Stimulated activated CD4-positive, alpha-beta T cell treated with anti-CD3 and anti-CD28 coated beads, Interleukin-12 subunit alpha, Interleukin-12 subunit beta, amount 100 ng/mL, for 24 hours (primary cell): ENCODE results near the gene BRINP1.
"Not testable (repeated sequence)": the region's sequence is repeated elsewhere in the genome, so short reads cannot be mapped to it uniquely, and the experiment has no call there.

Experiments used
- DNase-seq, 2 experiments: peaks; one replicate each; pipeline ENCODE4 v3.0.0-alpha.2; 2020; ENCODE audit warnings: low read depth in 2 of 2

Gene BRINP1

DNA sequence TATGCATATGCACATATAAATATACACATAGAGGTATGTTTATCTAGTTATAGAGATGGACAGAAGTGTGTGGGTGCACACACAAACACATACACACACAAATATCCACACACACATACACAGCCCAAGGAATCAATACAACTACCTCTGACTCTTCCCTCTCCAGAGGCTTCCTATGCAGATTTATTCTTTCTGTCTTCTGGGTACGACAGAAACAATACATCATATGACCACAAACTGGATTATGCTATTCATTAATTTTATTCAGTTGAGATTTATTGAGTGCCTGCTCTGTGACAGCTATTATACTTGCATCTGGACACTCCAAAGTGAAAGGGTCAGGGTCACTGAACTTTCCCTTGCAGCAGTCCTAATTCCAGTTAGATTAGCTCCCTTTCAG lies 155.8 kb downstream of the BRINP1 start:
- DNase-seq: no peak

DNA sequence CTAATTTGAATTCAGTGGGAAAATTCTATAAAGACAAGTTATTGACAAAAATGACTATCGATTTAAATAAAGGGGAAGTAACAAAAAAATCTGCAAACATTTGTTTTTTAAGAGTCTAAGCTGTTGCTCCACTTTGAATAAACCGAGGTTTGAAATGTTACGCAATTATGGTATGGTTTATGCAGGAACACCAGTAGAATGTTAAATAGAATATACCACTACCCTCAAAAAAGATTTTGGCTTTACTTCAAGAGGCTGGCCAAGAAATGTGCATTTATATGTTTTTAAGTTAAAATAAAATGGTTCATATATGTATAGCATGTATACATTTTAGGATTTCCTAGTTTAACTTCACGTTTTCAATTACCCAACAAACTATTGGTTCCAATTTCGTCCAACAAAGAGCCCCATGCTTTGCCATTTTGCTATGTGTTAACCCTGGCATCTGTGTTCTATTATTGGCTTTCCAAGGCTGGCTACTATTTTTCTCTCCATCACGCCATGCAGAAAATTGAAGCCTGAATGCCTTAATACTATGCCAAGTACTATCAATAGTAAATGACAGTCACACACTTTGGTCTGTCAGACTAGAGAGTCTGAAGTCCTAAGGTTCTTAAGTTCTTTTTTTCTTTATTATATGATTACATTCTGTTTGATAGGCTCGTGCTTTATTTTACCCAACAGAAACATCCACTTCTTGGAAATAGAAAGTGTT lies 171.2 kb downstream of the BRINP1 start:
- no peak for DNase-seq

GRCh38 chr9:119195521-119195920 lies 173.7 kb downstream of the BRINP1 start:
- DNase-seq: no peak

- no peak for DNase-seq
Measured at GRCh38 chr9:119185298-119185697, 183.9 kb downstream of the BRINP1 start.

DNA sequence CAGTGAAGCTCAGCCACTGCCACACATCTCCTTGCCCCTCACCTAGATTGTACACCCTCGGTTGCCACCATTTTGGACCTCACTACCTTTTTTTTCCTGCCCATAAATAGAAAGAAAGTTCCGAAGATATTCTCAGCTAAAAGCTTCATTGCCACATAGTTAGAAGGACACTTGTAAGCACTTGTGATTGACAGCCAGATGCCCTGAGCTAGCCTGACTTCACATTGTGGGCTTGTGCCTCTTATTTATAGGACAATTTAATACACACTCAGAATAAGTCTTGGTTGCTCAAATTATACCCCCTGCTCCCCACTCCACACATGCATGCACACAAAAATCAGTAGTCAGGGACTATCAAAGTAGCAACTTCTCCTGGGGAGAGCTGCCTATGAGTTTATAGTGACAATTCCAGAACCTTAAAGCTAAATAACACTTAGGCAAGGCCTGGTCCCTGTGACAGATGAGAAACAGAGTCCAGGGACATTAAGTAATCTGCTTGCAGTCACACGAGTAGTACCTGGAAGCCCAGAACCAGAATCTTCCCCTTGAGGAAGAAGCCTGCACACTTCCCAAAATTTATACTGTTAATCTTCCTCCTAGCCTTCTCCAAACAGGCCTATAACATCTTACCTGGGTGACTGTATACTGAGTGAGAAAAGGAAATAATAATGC lies 184.8 kb downstream of the BRINP1 start:
- no peak for DNase-seq

DNA sequence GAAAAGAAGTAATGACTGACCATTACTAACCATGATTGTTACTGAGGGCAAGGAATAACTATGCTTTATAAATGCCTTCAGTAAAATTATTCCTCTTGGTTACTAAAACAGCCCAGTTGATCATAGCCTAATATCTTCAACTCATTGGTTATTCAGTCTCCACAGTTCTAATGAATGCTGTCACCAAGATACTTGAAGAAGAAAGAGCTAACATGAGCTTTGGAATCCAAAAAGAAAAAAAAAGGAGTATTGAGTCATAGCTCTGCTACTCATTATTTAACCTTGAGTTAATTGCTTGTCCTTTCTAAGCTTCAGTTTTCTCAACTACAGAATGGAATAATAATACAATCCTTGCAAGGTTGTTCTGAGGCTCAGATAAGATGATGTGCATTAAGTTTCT lies 187.7 kb downstream of the BRINP1 start:
- DNase-seq: no peak

DNA sequence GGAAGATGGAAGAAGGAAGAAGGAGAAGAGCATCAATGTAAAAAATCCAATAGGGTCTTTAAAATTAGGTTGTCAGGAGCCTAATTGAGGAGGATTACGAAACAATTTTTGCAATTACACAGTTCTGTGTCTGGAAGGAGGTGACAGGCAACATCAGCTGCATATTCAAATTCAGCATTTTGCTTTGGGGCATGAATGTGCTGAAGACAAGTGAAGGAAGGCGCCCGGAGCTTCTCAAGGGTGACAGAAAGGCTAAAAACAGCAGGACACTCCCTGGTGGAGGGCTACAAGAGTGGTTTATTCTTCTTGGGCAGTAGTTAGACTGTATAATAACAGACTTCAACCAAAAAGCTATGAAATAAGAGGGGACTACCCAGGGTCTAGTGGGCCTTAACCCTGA lies 188.3 kb downstream of the BRINP1 start:
- no peak for DNase-seq

- DNase-seq: no peak
Measured at GRCh38 chr9:119179701-119180100, 189.5 kb downstream of the BRINP1 start.

DNA sequence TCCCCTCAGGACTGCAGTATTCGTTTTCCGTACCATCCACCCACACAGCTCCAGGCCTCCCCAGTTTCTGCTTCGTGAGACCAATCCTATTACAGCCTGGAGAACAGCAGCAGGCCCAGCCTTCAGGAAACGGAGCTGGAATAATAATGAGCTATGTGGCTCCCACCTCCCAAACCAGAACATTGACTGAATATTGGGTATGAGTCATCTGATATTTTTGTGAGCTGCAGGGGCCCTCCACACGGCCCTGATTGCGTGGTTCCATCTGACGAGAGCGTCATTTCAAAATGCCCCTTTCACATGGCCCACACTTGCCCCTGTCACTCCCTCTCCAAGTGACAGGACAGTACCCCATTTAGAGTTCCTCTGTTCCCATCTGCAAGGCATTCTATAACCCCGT lies 192.0 kb downstream of the BRINP1 start:
- no peak for DNase-seq

- no peak for DNase-seq
Measured at GRCh38 chr9:119175581-119175980, 193.7 kb downstream of the BRINP1 start.

DNA sequence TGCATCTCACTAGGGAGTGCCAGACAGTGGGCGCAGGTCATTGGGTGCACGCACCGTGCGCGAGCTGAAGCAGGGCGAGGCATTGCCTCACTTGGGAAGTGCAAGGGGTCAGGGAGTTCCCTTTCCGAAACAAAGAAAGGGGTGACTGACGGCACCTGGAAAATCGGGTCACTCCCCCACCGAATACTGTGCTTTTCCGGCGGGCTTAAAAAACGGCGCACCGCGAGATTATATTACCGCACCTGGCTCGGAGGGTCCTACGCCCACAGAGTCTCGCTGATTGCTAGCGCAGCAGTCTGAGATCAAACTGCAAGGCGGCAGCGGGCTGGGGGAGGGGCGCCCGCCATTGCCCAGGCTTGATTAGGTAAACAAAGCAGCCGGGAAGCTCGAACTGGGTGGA lies 200.0 kb downstream of the BRINP1 start:
- not testable (repeated sequence) for DNase-seq

DNA sequence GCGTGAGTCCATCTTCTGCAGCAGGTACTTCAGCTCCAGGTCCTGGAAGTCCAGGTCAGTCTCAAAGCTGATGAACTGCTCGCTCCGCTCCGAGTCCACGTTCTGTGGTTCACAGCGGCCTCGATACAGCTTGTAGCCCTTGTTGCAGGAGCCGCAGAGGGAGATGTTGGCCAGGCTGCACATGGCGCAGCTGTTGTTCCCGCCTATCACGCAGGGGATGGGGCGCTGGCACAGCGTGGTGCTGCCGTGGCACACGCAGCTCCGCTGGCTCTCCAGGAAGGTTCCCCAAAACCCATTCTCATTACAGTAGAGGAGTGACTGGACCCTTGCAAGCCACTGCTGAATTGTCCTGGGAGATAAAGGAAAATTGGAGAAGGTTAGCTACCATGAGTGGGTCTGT lies 201.4 kb downstream of the BRINP1 start:
- DNase-seq: no peak

DNA sequence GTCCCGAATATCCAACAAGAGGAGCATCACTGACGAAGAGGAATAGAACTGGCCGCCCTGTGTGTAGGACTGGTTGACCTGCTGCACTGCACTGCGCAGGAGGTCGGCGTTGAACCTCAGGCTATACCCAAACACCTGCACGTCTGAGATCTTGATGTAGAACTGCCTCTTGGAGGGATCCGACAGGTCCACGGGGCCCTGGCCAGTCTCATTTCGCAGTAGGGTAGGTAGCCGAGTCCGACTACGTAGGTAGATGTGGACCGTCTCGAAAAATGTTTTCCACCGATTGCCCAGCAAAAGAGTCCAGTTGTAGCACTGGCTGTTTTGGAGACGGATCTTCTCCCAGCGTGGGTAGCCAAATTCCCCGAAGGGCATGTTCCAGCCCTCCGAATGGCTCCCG lies 202.0 kb downstream of the BRINP1 start:
- DNase-seq: no peak

DNA sequence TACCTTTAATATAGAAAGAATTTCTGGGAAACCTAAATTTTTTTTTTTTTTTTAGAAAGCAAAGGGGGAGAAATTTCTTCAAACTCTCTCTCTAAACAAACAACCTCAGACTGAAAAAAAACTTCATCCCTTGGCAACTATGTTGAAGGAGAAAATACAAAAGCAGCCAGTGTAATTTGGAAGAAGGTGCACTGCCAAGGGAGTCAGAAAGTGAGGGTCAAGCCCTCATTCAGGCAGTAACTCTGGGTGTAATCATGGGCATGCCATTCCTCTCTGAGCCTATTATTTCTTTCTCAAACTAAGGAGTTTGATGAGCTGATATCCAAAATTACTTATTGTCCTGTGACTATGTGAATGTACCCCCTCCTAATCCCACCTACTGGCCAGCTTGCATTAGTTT lies 203.1 kb downstream of the BRINP1 start:
- DNase-seq: no peak

DNA sequence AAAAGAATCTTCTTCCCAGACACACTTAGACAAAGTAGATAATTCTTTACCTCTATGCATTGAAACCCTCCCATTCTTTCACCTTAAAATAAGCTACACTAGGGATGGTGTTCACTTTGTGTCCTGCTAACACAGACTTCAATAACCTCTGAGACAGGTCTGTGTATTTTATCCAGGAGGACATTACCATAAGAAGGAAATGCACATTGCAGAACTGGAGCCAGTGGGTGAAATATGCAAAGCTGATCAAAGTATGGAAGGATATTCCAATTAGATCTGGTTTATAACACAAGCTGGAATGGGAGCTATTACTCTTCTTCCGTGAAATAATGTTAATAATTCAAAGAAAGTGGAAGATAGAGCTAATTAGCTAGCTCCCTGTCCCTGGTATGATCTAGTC lies 204.1 kb downstream of the BRINP1 start:
- DNase-seq: no peak

DNA sequence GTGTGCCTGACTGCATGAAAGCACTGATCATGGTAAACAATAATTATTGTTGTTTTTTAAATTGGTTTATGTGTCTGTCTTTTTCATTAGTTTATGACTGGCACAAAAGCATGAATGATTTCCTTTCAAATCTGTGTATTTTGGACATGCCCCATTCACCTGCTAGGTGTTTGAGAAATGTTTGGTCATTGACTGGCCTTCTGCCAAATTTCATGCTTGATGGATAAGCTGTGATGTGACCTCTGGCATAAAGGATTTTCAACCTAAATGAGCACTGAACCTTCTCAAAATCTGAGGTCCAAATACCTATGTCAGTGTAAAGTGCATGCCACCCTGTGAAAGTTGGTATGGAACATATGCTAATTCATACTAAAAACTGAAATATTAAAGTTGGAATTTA lies 204.5 kb downstream of the BRINP1 start:
- no peak for DNase-seq

- no peak for DNase-seq
Measured at GRCh38 chr9:119160551-119160950, 208.7 kb downstream of the BRINP1 start.

- DNase-seq: no peak
Measured at GRCh38 chr9:119159386-119159785, 209.8 kb downstream of the BRINP1 start.

DNA sequence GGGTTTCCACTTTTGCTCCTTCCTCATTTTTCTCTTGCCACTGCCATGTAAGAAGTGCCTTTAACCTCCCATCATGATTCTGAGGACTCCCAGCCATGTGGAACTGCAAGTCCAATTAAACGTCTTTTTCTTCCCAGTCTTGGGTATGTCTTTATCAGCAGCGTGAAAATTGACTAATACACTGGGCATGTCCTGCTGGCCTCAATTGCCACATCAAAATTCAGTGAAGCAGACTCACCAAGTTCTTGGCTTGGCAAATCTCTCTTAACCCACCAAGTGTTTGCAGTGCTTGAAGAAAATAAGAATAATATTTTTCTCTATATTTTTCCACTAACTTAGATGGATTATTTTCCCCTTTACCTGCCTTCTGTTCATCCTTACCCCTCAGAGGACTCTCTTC lies 212.0 kb downstream of the BRINP1 start:
- DNase-seq: no peak

GRCh38 chr9:119156354-119156753 lies 212.9 kb downstream of the BRINP1 start:
- no peak for DNase-seq

- DNase-seq: no peak
Measured at GRCh38 chr9:119154527-119154926, 214.7 kb downstream of the BRINP1 start.

DNA sequence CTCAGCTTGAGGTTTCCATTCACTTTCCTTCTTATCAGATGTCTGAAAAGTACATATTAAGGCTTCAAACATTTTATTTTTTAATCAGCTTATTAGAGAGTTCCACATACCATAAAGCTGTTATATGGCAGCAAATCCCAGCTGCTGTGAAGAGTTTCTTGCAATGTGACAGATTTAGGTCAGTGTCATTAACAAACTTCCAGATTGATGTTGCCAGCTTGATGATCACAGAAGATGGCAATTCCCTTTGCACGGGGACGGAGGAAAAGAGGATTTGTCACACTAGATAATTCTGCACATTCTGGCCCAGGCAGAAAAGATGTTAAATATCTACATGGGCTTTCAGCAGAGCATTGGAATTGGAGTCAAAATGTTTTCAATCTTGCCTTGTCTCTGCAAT lies 215.8 kb downstream of the BRINP1 start:
- DNase-seq: no peak

GRCh38 chr9:119148855-119149254 lies 220.4 kb downstream of the BRINP1 start:
- no peak for DNase-seq

DNA sequence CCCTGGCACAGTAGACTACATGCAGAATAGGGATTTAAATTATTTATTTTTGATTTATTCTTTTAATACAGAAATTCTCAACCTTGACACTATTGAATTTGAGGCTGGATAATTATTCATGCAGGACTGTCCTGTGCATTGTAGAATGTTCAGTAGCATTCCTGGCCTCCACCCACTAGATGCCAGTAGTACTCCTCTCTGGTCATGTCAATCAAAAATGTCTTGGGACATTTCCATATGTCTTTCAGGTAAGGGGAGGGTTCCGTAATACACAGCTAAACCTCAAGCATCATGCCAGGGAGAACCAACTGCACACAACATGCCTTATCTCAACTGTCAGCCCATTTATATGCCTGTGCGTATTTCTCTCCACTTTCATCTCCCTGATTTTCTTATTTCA lies 231.8 kb downstream of the BRINP1 start:
- DNase-seq: no peak
